DMS153 treated with DMSO at 0.1 percent for 48 hours (cell line): ENCODE measurements around the gene SPANXN5.
"Not testable (repeated sequence)": the region's sequence is repeated elsewhere in the genome, so short reads cannot be mapped to it uniquely, and the experiment has no call there.

Source experiments
- DNase-seq: peaks from one replicate; lab custom pipeline; 2025; ENCODE audit not compliant: unreplicated experiment; lab: John Stamatoyannopoulos, UW

The SPANXN5 gene

GRCh38 chrX:52797327-52797726 lies at the start of gene SPANXN5:
Gene SPANXN5, minus strand, starts transcription at chrX:52797427. Its CDS starts 79 bp downstream, at chrX:52797348.
- not testable (repeated sequence) for DNase-seq

- DNase-seq: not testable (repeated sequence)
These were observed 46.4 kb upstream of the SPANXN5 start for GRCh38 chrX:52843619-52844018.

- no peak for DNase-seq
These were observed 41.9 kb upstream of the SPANXN5 start for GRCh38 chrX:52839137-52839536.

- DNase-seq: no peak
These were observed 33.3 kb upstream of the SPANXN5 start for GRCh38 chrX:52830551-52830950.

- no peak for DNase-seq
These were observed 27.4 kb upstream of the SPANXN5 start for GRCh38 chrX:52824608-52825007.

- no peak for DNase-seq
These were observed 24.0 kb upstream of the SPANXN5 start for GRCh38 chrX:52821079-52821760.

- no peak for DNase-seq
These were observed 22.6 kb upstream of the SPANXN5 start for GRCh38 chrX:52819788-52820187.

GRCh38 chrX:52811065-52811625 lies 13.9 kb upstream of the SPANXN5 start, which contains the start of gene XAGE5:
Gene XAGE5, plus strand, starts transcription at chrX:52811287. Its CDS starts 1,280 bp downstream, at chrX:52812567.
- no peak for DNase-seq

GRCh38 chrX:52804876-52805275 lies 7.6 kb upstream of the SPANXN5 start:
- DNase-seq: not testable (repeated sequence)

- not testable (repeated sequence) for DNase-seq
These were observed 23.7 kb downstream of the SPANXN5 start for GRCh38 chrX:52773504-52773903.

GRCh38 chrX:52765983-52766382 lies 31.2 kb downstream of the SPANXN5 start:
- not testable (repeated sequence) for DNase-seq

GRCh38 chrX:52750952-52751351 lies 46.3 kb downstream of the SPANXN5 start, which contains the start of gene SSX2B:
Gene SSX2B, plus strand, starts transcription at chrX:52751252. Its CDS starts 1,429 bp downstream, at chrX:52752681.
- not testable (repeated sequence) for DNase-seq
